HG02759 (cell line): ENCODE measurements around the gene BAIAP2.

Experiments
- ATAC-seq: cut with Tn5 transposase; IDR thresholded peaks from one replicate; pipeline ENCODE4 v1.9.1; 2021; ENCODE audit warnings: mild to moderate bottlenecking, moderate library complexity; ENCODE audit not compliant: unreplicated experiment

BAIAP2 gene, protein sequence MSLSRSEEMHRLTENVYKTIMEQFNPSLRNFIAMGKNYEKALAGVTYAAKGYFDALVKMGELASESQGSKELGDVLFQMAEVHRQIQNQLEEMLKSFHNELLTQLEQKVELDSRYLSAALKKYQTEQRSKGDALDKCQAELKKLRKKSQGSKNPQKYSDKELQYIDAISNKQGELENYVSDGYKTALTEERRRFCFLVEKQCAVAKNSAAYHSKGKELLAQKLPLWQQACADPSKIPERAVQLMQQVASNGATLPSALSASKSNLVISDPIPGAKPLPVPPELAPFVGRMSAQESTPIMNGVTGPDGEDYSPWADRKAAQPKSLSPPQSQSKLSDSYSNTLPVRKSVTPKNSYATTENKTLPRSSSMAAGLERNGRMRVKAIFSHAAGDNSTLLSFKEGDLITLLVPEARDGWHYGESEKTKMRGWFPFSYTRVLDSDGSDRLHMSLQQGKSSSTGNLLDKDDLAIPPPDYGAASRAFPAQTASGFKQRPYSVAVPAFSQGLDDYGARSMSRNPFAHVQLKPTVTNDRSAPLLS

GRCh38 chr17:81034779-81035520 is at the start of gene BAIAP2:
BAIAP2 (plus strand) TSS chr17:81035151; CDS start chr17:81035255, 104 bp downstream.
- ATAC-seq = peak; percentile 71

- no peak for ATAC-seq
Observed at GRCh38 chr17:80986046-80986445, 48.9 kb upstream of the BAIAP2 start.

DNA sequence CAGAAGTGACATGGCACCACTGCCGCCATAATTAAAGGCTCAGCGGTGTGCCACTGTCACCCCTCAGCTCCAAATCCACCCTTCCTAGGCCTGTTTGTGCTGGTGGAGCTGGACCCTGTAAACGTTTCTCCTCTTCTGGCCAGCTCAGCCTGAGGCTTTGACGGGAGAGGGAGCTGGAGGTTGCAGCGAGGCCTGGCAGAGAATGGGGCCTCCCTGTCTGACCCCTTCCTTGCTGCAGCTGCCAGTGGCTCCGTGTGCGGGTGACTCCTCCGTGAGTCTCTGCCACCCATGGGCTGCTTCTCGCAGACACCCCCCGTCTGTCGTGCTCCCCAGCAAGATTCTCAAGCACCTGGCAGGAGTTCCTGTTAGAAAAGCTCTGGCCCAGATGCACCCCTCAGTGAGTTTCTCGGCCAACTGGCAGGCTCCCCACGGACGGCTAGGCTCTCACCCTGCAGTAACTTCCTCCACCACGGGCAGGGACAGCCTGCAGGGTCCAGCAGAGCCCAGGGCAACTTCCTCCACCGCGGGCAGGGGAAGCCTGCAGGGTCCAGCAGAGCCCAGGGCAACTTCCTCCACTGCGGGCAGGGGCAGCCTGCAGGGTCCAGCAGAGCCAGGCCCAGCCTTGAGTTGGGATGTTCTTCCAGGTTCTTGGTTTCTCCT is 48.0 kb upstream of the BAIAP2 start:
- no peak for ATAC-seq

- no peak for ATAC-seq
Observed at GRCh38 chr17:80987941-80988461, 47.0 kb upstream of the BAIAP2 start.

- ATAC-seq = no peak
Observed at GRCh38 chr17:80989586-80989913, 45.4 kb upstream of the BAIAP2 start.

- no peak for ATAC-seq
Observed at GRCh38 chr17:80990921-80991644, 43.9 kb upstream of the BAIAP2 start.

- ATAC-seq = peak; percentile 83
Observed at GRCh38 chr17:80991645-80992076, 43.3 kb upstream of the BAIAP2 start, which contains the start of gene CHMP6. CHMP6 (plus strand) TSS chr17:80991841; CDS start chr17:80991919, 78 bp downstream.

GRCh38 chr17:80992077-80992947 is 42.6 kb upstream of the BAIAP2 start:
- ATAC-seq = peak; percentile 34

DNA sequence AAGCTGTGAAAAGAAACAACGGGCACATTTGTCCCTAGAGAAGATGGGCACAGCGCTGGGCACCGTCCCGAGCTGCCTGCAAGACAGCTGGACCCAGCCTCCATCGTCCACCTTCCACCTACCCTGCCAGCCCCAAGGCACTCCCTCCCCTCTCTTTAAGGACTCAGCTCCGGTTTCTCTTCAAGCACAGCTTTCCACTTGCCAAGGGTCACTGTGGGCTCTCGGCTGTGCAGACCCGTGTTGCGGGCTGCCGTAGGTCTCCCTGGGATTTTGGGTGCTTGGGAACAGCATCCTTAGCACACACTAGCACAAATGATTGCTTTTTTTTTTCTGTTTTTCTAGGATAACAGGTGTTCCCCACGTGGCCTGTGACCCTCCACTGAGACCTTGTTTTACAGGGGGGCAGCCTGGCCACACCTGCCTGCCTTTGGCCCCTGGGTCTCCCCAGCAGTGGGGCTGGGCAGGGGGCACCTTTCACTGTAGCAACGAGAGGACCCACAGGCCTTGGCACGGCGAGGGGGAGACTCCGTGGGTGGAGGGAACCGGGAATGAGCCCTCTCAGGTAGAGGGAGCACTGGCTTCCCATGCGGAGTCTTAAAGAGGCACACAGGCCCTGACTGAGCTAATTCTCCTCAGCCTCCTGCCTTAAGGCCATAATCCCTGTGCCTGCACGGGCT is 41.9 kb upstream of the BAIAP2 start:
- ATAC-seq = no peak

- no peak for ATAC-seq
Observed at GRCh38 chr17:80995131-80995530, 39.8 kb upstream of the BAIAP2 start.

- no peak for ATAC-seq
Observed at GRCh38 chr17:80996422-80997305, 38.3 kb upstream of the BAIAP2 start.

DNA sequence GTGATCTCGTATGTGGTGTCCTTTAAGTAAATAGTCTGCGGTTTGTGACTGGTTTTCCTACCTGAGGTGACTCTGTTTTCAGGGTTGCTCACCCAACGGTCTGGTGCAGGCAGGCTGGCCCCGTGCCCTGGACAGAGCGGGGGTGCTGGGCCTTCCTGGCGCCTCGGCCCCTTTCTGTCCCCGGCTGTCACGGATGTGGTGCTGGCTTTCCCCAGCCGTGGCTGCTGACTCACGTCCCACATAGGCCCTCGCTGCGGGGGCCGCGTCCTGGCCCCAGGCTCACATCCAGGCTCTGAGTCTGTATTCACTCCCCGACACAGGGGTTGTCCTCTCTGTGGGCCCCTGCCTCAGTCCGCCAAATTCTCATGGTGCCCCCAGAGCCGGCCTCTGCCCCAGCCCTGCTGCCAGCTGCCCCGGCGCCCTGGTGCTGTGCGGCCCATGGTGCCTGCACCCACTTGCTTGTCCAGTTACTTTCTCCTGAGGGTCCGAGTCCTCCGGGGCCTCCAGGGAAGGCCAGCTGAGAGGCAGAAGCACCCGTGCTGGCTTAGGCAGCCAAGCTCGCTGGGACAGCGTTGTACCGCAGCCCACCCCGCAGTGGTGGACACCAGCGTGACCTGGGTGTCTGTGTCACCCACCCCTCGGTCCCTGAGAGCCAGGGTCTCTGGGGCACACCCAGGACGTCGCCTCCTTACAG is 37.4 kb upstream of the BAIAP2 start:
- no peak for ATAC-seq

- no peak for ATAC-seq
Observed at GRCh38 chr17:80998118-80998747, 36.7 kb upstream of the BAIAP2 start.

GRCh38 chr17:80998748-80999535 is 36.0 kb upstream of the BAIAP2 start:
- ATAC-seq = no peak

DNA sequence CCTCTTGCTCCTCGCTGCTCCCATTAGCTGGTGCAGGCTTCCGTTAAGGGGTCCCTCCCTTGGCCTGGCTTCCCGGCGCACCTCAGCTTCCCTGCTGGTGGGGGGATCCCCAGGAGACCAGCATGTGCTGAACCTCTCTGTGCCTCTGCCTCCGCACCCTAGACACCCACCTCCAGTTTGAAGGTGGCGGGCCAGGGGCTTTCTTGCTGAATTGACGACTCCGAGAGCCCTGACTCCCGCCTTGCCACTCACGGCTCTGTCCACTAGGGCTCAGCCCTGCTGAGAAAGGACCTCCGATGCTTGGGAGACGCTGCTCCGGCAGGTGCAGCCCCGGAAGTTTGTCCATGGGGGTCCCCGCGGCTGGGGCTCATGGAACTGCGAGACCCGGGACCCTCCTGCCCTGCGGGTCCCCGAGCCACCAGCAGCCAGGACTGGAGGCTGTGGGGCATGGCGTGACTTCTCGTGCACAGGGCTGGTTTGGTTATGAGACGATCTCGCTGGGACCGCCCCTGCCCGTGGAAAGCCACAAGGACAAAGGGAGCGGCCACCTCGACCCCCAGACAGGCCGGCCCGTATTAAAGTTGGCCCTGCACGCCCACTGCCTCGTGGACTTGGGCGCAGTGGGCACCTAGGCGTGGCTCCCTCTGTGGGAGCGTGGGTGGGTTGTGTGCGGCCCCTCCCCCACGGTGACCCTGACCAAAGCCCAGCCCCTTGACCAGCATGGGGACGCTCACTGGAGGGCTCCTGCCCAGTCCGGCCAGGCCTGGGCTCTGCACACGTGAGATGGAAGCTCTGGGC is 35.2 kb upstream of the BAIAP2 start:
- ATAC-seq = no peak
